ENCODE measurements around the gene PTPRK.

PTPRK gene

DNA sequence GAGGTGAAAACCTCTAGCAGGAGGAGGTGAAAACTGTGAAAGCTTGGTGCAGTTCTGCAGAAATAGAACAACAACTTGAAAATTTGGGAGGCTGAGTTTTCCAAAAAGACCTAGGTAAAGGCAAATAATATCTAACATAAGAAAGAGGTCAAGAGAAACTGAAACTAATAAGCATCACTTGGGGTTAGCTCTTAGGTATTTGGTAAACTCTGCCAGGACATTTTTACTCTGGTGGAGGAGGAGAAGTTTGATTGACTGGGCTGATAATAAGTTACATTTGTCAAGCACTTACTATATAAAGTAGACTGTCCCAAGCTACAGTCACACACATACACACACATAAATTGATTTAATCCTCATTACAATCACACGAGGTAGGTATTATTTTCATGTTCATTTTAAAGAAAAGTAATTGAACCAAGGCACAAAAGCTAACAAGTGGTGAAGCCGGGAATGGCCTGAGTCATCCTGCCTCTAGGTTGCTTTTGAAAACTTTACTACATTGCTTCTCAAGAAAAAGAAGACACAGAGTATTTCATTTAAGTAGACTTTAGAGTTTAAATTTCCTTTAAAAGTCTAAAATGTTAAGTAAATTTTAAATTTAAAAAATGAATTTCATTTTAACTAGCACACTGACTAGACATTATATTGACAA is 275.5 kb downstream of the PTPRK start:
- no peak for DNase-seq
- H3K4me3 ChIP-seq, result no peak overlapping the region
- H3K27ac ChIP-seq, result no peak overlapping the region
- H3K36me3 ChIP-seq, result no peaks in the 10 kb centered on the region
- H3K9me3 ChIP-seq, result no peaks in the 10 kb centered on the region
- no peaks in the 10 kb centered on the region for H3K27me3 ChIP-seq
- TF ChIP-seq, protein P1, sequence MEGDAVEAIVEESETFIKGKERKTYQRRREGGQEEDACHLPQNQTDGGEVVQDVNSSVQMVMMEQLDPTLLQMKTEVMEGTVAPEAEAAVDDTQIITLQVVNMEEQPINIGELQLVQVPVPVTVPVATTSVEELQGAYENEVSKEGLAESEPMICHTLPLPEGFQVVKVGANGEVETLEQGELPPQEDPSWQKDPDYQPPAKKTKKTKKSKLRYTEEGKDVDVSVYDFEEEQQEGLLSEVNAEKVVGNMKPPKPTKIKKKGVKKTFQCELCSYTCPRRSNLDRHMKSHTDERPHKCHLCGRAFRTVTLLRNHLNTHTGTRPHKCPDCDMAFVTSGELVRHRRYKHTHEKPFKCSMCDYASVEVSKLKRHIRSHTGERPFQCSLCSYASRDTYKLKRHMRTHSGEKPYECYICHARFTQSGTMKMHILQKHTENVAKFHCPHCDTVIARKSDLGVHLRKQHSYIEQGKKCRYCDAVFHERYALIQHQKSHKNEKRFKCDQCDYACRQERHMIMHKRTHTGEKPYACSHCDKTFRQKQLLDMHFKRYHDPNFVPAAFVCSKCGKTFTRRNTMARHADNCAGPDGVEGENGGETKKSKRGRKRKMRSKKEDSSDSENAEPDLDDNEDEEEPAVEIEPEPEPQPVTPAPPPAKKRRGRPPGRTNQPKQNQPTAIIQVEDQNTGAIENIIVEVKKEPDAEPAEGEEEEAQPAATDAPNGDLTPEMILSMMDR (IDR thresholded peaks at IDR 0.05), result no peak
- intact Hi-C loops (cut with DNase I; ENCODE audit: low total_unique reads), result no loop called here
- peaks cover 0 to 22% (median 6%) of the 10 kb centered on the region in 4 donors for H3K4me1 ChIP-seq

DNA sequence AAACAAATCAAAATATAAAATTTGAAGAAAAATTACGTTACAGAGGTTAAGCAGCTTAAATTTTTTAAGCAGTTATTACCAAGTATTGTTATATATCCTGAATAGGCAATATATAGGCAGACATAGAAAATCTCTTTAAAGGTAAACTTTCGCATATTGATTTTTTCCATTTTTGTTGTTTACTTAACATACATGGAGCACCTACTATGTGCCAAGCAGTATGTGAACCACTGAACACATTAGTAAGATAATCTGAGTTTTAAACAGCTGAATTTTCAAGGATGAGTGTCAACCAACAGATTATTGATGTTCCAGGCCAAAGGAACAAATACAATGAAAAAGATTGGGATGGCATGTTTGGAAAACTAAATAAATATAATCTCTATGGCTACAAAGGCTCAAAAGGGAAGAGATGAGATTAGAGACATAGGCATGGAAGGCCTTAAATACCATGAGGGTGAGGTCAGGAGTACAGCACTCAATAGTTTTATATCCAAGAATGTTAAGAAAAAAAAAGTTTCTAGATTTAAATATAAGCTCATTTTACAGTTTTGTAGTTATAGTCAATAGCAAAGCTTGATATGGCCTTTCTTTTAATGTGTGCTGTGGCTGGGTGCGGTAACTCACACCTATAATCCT is 277.5 kb downstream of the PTPRK start:
- DNase-seq, result no peak
- Histone ChIP-seq H3K4me1 (peaks cover 0 to 31% (median 8%) of the 10 kb centered on the region in 4 donors), H3K4me3 (no peak overlapping the region), H3K27me3 (no peaks in the 10 kb centered on the region), H3K36me3 (no peaks in the 10 kb centered on the region), H3K9me3 (no peaks in the 10 kb centered on the region), H3K27ac (no peak overlapping the region)
- intact Hi-C loops (cut with DNase I; ENCODE audit: low total_unique reads), result no loop called here
- TF ChIP-seq, protein P1 (IDR thresholded peaks at IDR 0.05), result no peak

- intact Hi-C loops (cut with DNase I; ENCODE audit: low total_unique reads), result no loop called here
- Histone ChIP-seq H3K27me3 (no peaks in the 10 kb centered on the region), H3K27ac (no peak overlapping the region)
These were observed 279.2 kb downstream of the PTPRK start for GRCh38 chr6:128241216-128241615.

GRCh38 chr6:128240024-128240428 is 280.4 kb downstream of the PTPRK start:
- DNase-seq, result no peak
- H3K36me3 ChIP-seq, result no peaks in the 10 kb centered on the region
- no peaks in the 10 kb centered on the region for H3K27me3 ChIP-seq
- peaks cover 0 to 26% (median 8%) of the 10 kb centered on the region in 4 donors for H3K4me1 ChIP-seq
- TF ChIP-seq, protein P1 (IDR thresholded peaks at IDR 0.05), result no peak
- H3K4me3 ChIP-seq, result no peak overlapping the region
- H3K9me3 ChIP-seq, result no peaks in the 10 kb centered on the region
- intact Hi-C loops (cut with DNase I; ENCODE audit: low total_unique reads), result no loop called here
- no peak overlapping the region for H3K27ac ChIP-seq

More at GRCh38 chr6:128241216-128241615, 279.2 kb downstream of the PTPRK start:
- H3K36me3 ChIP-seq, result no peaks in the 10 kb centered on the region
- no peak for DNase-seq
- H3K4me3 ChIP-seq, result no peak overlapping the region
- TF ChIP-seq, protein P1 (IDR thresholded peaks at IDR 0.05), result no peak
- H3K9me3 ChIP-seq, result no peaks in the 10 kb centered on the region
- peaks cover 0 to 31% (median 8%) of the 10 kb centered on the region in 4 donors for H3K4me1 ChIP-seq

GRCh38 chr6:128239146-128239545 is 281.3 kb downstream of the PTPRK start:
- no peaks in the 10 kb centered on the region for H3K36me3 ChIP-seq
- H3K4me1 ChIP-seq, result peaks cover 0 to 26% (median 8%) of the 10 kb centered on the region in 4 donors
- intact Hi-C loops (cut with DNase I; ENCODE audit: low total_unique reads), result no loop called here
- H3K9me3 ChIP-seq, result no peaks in the 10 kb centered on the region
- TF ChIP-seq, protein P1 (IDR thresholded peaks at IDR 0.05), result no peak
- H3K27me3 ChIP-seq, result no peaks in the 10 kb centered on the region
- no peak for DNase-seq
- H3K4me3 ChIP-seq, result no peak overlapping the region
- H3K27ac ChIP-seq, result no peak overlapping the region

All from tibial artery (tissue), 4 donors.